Heart left ventricle (tissue), 13 donors: ENCODE data around the gene MEOX1.

ENCODE experiments used
- CTCF ChIP-seq, 12 donors: fragments of 200-600 bp; sonication (generic) in 4 of 12; IDR thresholded peaks; one replicate each; pipeline versions ENCODE4 v1.5.0 to v1.8.0; 2018 to 2022; ENCODE audit warnings: antibody characterized with exemption in 12 of 12, mild to moderate bottlenecking in 5 of 12
- POLR2A ChIP-seq, 2 donors: fragments of 450-650 bp; IDR thresholded peaks; one replicate each; pipeline ENCODE4 v1.6.1; 2017; ENCODE audit warnings: antibody characterized with exemption in 2 of 2, mild to moderate bottlenecking in 2 of 2, moderate library complexity in 2 of 2
- donor health status: ischemic (EF 13 %, LVEDD 7.1; RV severe dilation, severe dysfunction).
- donor health status: DM: no; HTN: yes; CAD: no.
- donor health status: DM: no; HTN: no; CAD: no.
- donor health status: ischemic (EF 25% LVEDD 6.9; RV normal size, moderate dysfunction).
- donor health status: ischemic (EF 25% LVEDD 5.7; RV mildly dilated, moderate dysfunction).
- donor health status: ischemic (EF 35%, LVEDD 5.7; RV mildly dilated, moderate dysfunction).
- donor health status: nonischemic (EF 11% LVEDD 7.7; RV severe dilation, severe dysfunction).
- donor health status: DM: yes; HTN: yes; CAD: no.
- donor health status: PGD.
- donor health status: ischemic (EF 29% LVEDD 5.4; RV normal size, mild dysfunction).
- donor health status: nonischemic (EF 23%, LVEDD 6.1; RV moderate dilation, normal function).

DNA sequence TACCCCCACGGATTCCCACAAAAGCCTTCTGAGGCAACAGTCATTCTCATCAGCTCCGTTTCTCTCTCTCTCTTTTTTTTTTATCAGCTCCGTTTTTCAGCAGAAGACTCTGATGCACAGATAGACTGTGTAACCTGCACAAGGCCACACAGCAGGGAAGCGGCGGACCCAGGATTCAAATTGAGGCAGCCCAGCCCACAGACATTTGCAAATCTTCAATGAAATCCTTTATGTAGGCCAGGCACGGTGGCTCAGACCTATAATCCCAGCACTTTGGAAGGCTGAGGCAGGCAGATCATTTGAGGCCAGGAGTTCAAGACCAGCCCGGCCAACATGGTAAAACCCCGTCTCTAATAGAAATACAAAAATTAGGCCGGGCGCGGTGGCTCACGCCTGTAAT is 2.4 kb upstream of the MEOX1 start:
- TF ChIP-seq CTCF (IDR thresholded peaks at IDR 0.05) (no peak), POLR2A (IDR thresholded peaks at IDR 0.05) (no peak)
